A549 treated with CORT108297 at 1 μM for 4 hours (cell line): Measurements from ENCODE around the gene SLC25A3. TPM values are rescaled to one million over a fixed set of nuclear protein-coding genes. Genes with fewer than 3 reads are reported as not detected.

Source experiments
- total RNA-seq: library from RNA; stranded (reverse); fragments of 200-300 nt; extraction: Qiagen RNA extraction; gene quantifications from 5 replicates; pipeline ENCODE4 v1.2.3, GENCODE V29; 2022

Gene SLC25A3
- 747 to 764 TPM (median 762 TPM) in 5 replicates for total RNA-seq

GRCh38 chr12:98593351-98594049 is at the start of gene SLC25A3:
SLC25A3 (plus strand) TSS chr12:98593686; CDS start chr12:98593979, 293 bp downstream.

DNA sequence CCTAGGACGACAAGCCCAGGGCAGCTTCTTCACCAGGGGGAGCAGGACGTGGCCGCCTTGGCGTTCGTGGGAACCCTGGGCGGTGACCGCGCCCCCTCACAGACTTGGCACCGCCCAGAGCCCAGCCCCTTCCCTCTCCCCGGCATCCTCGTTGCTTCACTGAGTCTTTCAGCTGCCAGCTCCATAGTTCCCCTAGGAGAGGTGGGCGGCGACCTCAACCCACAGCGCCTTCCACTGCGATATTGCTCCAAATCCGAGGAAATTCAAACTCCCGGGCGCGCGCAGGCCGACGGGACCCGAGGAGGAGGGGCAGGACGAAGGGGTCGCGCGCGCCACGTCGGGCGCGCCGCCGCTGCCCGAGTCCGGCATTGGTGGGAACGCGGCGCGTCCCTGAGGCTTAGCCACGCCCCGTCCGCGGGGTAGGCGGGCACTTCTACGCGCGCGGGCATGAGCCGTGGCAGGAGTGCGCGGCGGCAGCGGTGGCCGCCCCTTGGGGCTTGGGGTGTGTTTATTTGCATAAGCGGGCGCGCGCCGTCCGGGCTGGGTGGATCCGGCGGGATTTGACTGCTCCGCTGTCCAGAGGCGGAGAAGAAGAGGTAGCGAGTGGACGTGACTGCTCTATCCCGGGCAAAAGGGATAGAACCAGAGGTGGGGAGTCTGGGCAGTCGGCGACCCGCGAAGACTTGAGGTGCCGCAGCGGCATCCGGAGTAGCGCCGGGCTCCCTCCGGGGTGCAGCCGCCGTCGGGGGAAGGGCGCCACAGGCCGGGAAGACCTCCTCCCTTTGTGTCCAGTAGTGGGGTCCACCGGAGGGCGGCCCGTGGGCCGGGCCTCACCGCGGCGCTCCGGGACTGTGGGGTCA is 51.5 kb downstream of the SLC25A3 start, which contains the start of the genes APAF1 and IKBIP:
Gene APAF1, plus strand, starts transcription at position 579 of the 860 bp plus-strand sequence. CDS start 3,070 bp downstream, outside the sequence.
Gene IKBIP, minus strand, starts transcription at position 77 of the 860 bp plus-strand sequence. CDS start 87 bp downstream, outside the sequence.

Other genes starting within 250 kb of the SLC25A3 start
- 71.4 to 107 TPM (median 85.9 TPM) in 5 replicates for gene TMPO, start 78.1 kb upstream of the SLC25A3 start, total RNA-seq
- gene IKBIP, start 51.1 kb downstream of the SLC25A3 start, total RNA-seq = 64.8 to 83.7 TPM (median 69.6 TPM) in 5 replicates
- 11.3 to 16.4 TPM (median 13.5 TPM) in 5 replicates for gene APAF1, start 51.6 kb downstream of the SLC25A3 start, total RNA-seq